Neural cell (in vitro differentiated cells): Measurements from ENCODE around the gene ANKRD28. TPM values are rescaled to one million over a fixed set of nuclear protein-coding genes. Genes with fewer than 3 reads are reported as not detected.

Source experiments
- H2AFZ ChIP-seq: fragments of 200-600, 300-800 bp; sonication (generic), shearing (Covaris generic); 2 replicates; pipeline ENCODE4 v1.6.0; 2014; ENCODE audit warnings: low read depth, mild to moderate bottlenecking, antibody characterized with exemption, low read length, moderate library complexity
- H3F3A ChIP-seq: fragments of 200-600 bp; shearing (Covaris generic); 2 replicates; pipeline ENCODE4 v1.6.1; 2016; ENCODE audit warnings: mild to moderate bottlenecking, moderate library complexity, mixed read lengths, antibody characterized with exemption, low read length; ENCODE audit not compliant: insufficient read depth, poor library complexity, severe bottlenecking
- H3K27ac ChIP-seq: fragments of 200-600, 300-800 bp; sonication (generic), shearing (Covaris generic); 2 replicates; pipeline ENCODE4 v1.5.1; 2014; ENCODE audit warnings: mild to moderate bottlenecking, low read length, moderate library complexity
- H3K27me3 ChIP-seq: fragments of 300-800, 200-600 bp; sonication (generic), shearing (Covaris generic); 2 replicates; pipeline ENCODE4 v1.6.0; 2014; ENCODE audit warnings: mild to moderate bottlenecking, low read depth, low read length, moderate library complexity; ENCODE audit not compliant: insufficient read depth
- H3K36me3 ChIP-seq: fragments of 300-800, 200-600 bp; sonication (generic), shearing (Covaris generic); 2 replicates; pipeline ENCODE4 v1.5.1; 2014; ENCODE audit warnings: mild to moderate bottlenecking, antibody characterized with exemption, low read length, moderate library complexity; ENCODE audit not compliant: insufficient read depth
- H3K4me2 ChIP-seq: fragments of 300-800, 200-600 bp; sonication (generic), shearing (Covaris generic); 2 replicates; pipeline ENCODE4 v1.6.0; 2014; ENCODE audit warnings: mild to moderate bottlenecking, low read length
- H3K4me3 ChIP-seq: fragments of 300-800, 200-600 bp; sonication (generic), shearing (Covaris generic); 2 replicates; pipeline ENCODE4 v1.5.1; 2014; ENCODE audit warnings: mild to moderate bottlenecking, low read length, moderate library complexity
- H3K79me2 ChIP-seq: fragments of 200-600 bp; shearing (Covaris generic); replicated peaks from 2 replicates; pipeline ENCODE4 v1.6.0; 2014; ENCODE audit warnings: mild to moderate bottlenecking, low read length, moderate library complexity; ENCODE audit not compliant: insufficient read depth
- H3K9ac ChIP-seq: fragments of 300-800, 200-600 bp; sonication (generic), shearing (Covaris generic); 2 replicates; pipeline ENCODE4 v1.6.1; 2016; ENCODE audit warnings: mild to moderate bottlenecking, low read length, mixed read lengths
- H3K9me2 ChIP-seq: fragments of 200-600 bp; shearing (Covaris generic); 2 replicates; pipeline ENCODE4 v1.6.1; 2016; ENCODE audit warnings: mild to moderate bottlenecking, low read length, mixed read lengths; ENCODE audit not compliant: insufficient read depth
- H3K9me3 ChIP-seq: fragments of 200-600, 300-800 bp; sonication (generic), shearing (Covaris generic); 2 replicates; pipeline ENCODE4 v1.6.1; 2016; ENCODE audit warnings: mild to moderate bottlenecking, mixed run types, low read length, moderate library complexity, mixed read lengths
- H4K20me1 ChIP-seq: fragments of 200-600 bp; shearing (Covaris generic); 2 replicates; pipeline ENCODE4 v1.6.1; 2016; ENCODE audit warnings: mild to moderate bottlenecking, mixed run types; ENCODE audit not compliant: insufficient read depth
- EP300 ChIP-seq: fragments of 450-650 bp; conservative IDR thresholded peaks from 2 replicates; pipeline ENCODE4 v1.6.1; 2014; ENCODE audit warnings: antibody characterized with exemption, mild to moderate bottlenecking, moderate library complexity; ENCODE audit not compliant: poor library complexity, severe bottlenecking
- EZH2 ChIP-seq: fragments of 200-600, 300-800 bp; shearing (Covaris generic), sonication (generic); IDR thresholded peaks from 2 replicates; pipeline ENCODE4 v1.6.1; 2014; ENCODE audit warnings: antibody characterized with exemption, low read length, borderline replicate concordance, mild to moderate bottlenecking; ENCODE audit not compliant: insufficient read depth, poor library complexity, severe bottlenecking
- MXI1 ChIP-seq: fragments of 450-650 bp; conservative IDR thresholded peaks from 2 replicates; pipeline ENCODE4 v1.6.1; 2014; ENCODE audit warnings: antibody characterized with exemption, mild to moderate bottlenecking; ENCODE audit not compliant: poor library complexity, severe bottlenecking
- POLR2AphosphoS5 ChIP-seq: IDR thresholded peaks from 2 replicates; pipeline ENCODE4 v1.6.1; 2012
- RAD21 ChIP-seq: fragments of 450-650 bp; conservative IDR thresholded peaks from 2 replicates; pipeline ENCODE4 v1.6.1; 2014; ENCODE audit warnings: antibody characterized with exemption, mild to moderate bottlenecking, moderate library complexity
- SMC3 ChIP-seq: fragments of 450-650 bp; conservative IDR thresholded peaks from 2 replicates; pipeline ENCODE4 v1.6.1; 2014; ENCODE audit warnings: antibody characterized with exemption, mild to moderate bottlenecking, moderate library complexity; ENCODE audit not compliant: poor library complexity
- TAF1 ChIP-seq: IDR thresholded peaks from 2 replicates; pipeline ENCODE4 v1.6.1; 2012; ENCODE audit warnings: low read depth
- polyA plus RNA-seq: library from polyadenylated mRNA; depleted of rRNA; stranded (reverse); fragments of >200 nt; gene quantifications from 2 replicates; pipeline ENCODE4 v1.2.3, GENCODE V29; 2014
- TF ChIP-seq, protein P1 (sequence below): IDR thresholded peaks from 2 replicates; pipeline ENCODE4 v1.6.1; 2012; ENCODE audit warnings: borderline replicate concordance
- TF ChIP-seq, protein P2 (sequence below): fragments of 450-650 bp; IDR thresholded peaks from 2 replicates; pipeline ENCODE4 v1.5.1; 2014; ENCODE audit warnings: antibody characterized with exemption, mild to moderate bottlenecking, moderate library complexity; ENCODE audit not compliant: poor library complexity, severe bottlenecking

ANKRD28 gene
- polyA plus RNA-seq, 1 donor from 2014 or later, result 101 TPM

- no peak overlapping the region for H2AFZ ChIP-seq
- no peak for TF ChIP-seq RAD21
- H3K27ac ChIP-seq, result no peak overlapping the region
- H3K27me3 ChIP-seq, result no peaks in the 10 kb centered on the region
- no peaks in the 10 kb centered on the region for H3K9me3 ChIP-seq
- H3K4me2 ChIP-seq, result peak overlapping the region; percentile 87
- H3K79me2 ChIP-seq, result peaks cover 12% of the 10 kb centered on the region
- no peak overlapping the region for H3K9ac ChIP-seq
- H3K4me3 ChIP-seq, result peak overlapping the region; percentile 66
- no peaks in the 10 kb centered on the region for H3F3A ChIP-seq
- H3K9me2 ChIP-seq, result no peaks in the 10 kb centered on the region
- H4K20me1 ChIP-seq, result no peaks in the 10 kb centered on the region
- H3K36me3 ChIP-seq, result no peaks in the 10 kb centered on the region
Observed at GRCh38 chr3:15795651-15796308, 2.0 kb downstream of the ANKRD28 start.

GRCh38 chr3:15794842-15795650 lies 2.7 kb downstream of the ANKRD28 start:
- Histone ChIP-seq H3K4me3 (peak overlapping the region; percentile 66), H3K27ac (no peak overlapping the region), H2AFZ (no peak overlapping the region), H3K36me3 (no peaks in the 10 kb centered on the region), H3K9me2 (no peaks in the 10 kb centered on the region), H3F3A (no peaks in the 10 kb centered on the region), H3K27me3 (no peaks in the 10 kb centered on the region), H3K9ac (no peak overlapping the region), H4K20me1 (no peaks in the 10 kb centered on the region), H3K4me2 (no peak overlapping the region), H3K9me3 (no peaks in the 10 kb centered on the region), H3K79me2 (peaks cover 8% of the 10 kb centered on the region)
- TF ChIP-seq, protein P1, sequence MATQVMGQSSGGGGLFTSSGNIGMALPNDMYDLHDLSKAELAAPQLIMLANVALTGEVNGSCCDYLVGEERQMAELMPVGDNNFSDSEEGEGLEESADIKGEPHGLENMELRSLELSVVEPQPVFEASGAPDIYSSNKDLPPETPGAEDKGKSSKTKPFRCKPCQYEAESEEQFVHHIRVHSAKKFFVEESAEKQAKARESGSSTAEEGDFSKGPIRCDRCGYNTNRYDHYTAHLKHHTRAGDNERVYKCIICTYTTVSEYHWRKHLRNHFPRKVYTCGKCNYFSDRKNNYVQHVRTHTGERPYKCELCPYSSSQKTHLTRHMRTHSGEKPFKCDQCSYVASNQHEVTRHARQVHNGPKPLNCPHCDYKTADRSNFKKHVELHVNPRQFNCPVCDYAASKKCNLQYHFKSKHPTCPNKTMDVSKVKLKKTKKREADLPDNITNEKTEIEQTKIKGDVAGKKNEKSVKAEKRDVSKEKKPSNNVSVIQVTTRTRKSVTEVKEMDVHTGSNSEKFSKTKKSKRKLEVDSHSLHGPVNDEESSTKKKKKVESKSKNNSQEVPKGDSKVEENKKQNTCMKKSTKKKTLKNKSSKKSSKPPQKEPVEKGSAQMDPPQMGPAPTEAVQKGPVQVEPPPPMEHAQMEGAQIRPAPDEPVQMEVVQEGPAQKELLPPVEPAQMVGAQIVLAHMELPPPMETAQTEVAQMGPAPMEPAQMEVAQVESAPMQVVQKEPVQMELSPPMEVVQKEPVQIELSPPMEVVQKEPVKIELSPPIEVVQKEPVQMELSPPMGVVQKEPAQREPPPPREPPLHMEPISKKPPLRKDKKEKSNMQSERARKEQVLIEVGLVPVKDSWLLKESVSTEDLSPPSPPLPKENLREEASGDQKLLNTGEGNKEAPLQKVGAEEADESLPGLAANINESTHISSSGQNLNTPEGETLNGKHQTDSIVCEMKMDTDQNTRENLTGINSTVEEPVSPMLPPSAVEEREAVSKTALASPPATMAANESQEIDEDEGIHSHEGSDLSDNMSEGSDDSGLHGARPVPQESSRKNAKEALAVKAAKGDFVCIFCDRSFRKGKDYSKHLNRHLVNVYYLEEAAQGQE, result no peak
- TF ChIP-seq RAD21 (no peak), EZH2 (no peak), SMC3 (no peak), POLR2AphosphoS5 (no peak), MXI1 (no peak), EP300 (no peak), TAF1 (no peak)
- TF ChIP-seq, protein P2, sequence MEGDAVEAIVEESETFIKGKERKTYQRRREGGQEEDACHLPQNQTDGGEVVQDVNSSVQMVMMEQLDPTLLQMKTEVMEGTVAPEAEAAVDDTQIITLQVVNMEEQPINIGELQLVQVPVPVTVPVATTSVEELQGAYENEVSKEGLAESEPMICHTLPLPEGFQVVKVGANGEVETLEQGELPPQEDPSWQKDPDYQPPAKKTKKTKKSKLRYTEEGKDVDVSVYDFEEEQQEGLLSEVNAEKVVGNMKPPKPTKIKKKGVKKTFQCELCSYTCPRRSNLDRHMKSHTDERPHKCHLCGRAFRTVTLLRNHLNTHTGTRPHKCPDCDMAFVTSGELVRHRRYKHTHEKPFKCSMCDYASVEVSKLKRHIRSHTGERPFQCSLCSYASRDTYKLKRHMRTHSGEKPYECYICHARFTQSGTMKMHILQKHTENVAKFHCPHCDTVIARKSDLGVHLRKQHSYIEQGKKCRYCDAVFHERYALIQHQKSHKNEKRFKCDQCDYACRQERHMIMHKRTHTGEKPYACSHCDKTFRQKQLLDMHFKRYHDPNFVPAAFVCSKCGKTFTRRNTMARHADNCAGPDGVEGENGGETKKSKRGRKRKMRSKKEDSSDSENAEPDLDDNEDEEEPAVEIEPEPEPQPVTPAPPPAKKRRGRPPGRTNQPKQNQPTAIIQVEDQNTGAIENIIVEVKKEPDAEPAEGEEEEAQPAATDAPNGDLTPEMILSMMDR, result no peak
